ENCODE results near the gene FGF9. TPM values are rescaled to one million over a fixed set of nuclear protein-coding genes. Genes with fewer than 3 reads are reported as not detected.

The FGF9 gene
- total and polyA plus RNA-seq, 2 donors (not counting 1 experiment from before 2014, with no cell fraction given), result 0.13 to 3.0 TPM

DNA sequence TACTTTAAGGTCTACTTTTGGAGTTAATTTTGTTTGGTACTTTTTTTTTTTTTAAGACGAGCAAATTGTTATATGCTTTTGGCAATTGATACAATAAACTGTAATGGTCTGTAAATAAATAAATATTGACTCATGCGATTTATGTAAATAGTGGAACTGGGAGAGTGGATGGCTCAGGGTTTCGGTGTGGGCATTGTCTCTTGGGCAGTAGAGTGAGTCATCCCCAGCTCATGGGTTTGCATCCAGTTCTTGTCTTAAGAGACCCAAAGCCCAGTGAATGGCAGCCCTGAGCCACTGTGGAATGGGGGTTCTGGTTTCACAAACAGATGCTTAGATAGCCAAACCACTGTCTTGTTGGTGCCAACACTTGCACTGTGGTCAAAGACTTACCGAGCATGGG, 33.0 kb downstream of the FGF9 start:
- ChIA-PET CTCF (no interaction called here), POLR2A (no interaction called here)
- no peak overlapping the region for H3K4me3 Mint-ChIP-seq
- H3K79me2 ChIP-seq (ENCODE audit: control insufficient read depth, insufficient read depth, low read length), result no peaks in the 10 kb centered on the region
- ATAC-seq (ENCODE audit: low read depth), result no peak
- H2AFZ ChIP-seq (ENCODE audit: insufficient read depth, low read depth, low read length, poor library complexity, severe bottlenecking), result no peak overlapping the region
- H3K9me3 ChIP-seq (ENCODE audit: control extremely low read depth in 1 of 3, control insufficient read depth in 2 of 3, insufficient read depth in 1 of 3, low read length in 2 of 3), result no peaks in the 10 kb centered on the region
- no peaks in the 10 kb centered on the region for H3K9me3 Mint-ChIP-seq (ENCODE audit: insufficient read depth)
- H3K4me3 ChIP-seq (ENCODE audit: control extremely low read depth in 1 of 5, extremely low read depth in 1 of 5, insufficient read depth in 1 of 5, low read depth in 2 of 5, low read length in 4 of 5), result no peak overlapping the region
- TF ChIP-seq, protein P1, sequence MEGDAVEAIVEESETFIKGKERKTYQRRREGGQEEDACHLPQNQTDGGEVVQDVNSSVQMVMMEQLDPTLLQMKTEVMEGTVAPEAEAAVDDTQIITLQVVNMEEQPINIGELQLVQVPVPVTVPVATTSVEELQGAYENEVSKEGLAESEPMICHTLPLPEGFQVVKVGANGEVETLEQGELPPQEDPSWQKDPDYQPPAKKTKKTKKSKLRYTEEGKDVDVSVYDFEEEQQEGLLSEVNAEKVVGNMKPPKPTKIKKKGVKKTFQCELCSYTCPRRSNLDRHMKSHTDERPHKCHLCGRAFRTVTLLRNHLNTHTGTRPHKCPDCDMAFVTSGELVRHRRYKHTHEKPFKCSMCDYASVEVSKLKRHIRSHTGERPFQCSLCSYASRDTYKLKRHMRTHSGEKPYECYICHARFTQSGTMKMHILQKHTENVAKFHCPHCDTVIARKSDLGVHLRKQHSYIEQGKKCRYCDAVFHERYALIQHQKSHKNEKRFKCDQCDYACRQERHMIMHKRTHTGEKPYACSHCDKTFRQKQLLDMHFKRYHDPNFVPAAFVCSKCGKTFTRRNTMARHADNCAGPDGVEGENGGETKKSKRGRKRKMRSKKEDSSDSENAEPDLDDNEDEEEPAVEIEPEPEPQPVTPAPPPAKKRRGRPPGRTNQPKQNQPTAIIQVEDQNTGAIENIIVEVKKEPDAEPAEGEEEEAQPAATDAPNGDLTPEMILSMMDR (IDR thresholded peaks at IDR 0.05), result no peak
- TF ChIP-seq EZH2 (IDR thresholded peaks at IDR 0.05; ENCODE audit: borderline replicate concordance, insufficient read depth, low read depth, low read length, poor library complexity, severe bottlenecking), result no peak
- peaks cover 20% of the 10 kb centered on the region for H3K27me3 Mint-ChIP-seq
- no peaks in the 10 kb centered on the region for H4K20me1 ChIP-seq (ENCODE audit: control insufficient read depth, insufficient read depth, low read length, poor library complexity, severe bottlenecking)
- H3K4me1 ChIP-seq (ENCODE audit: control insufficient read depth in 2 of 2, insufficient read depth in 2 of 2, low read length in 2 of 2), result no peaks in the 10 kb centered on the region
- no peak overlapping the region for H3K27ac Mint-ChIP-seq
- H3K27ac ChIP-seq (ENCODE audit: low read length in 2 of 2), result no peak overlapping the region
- no peaks in the 10 kb centered on the region for H3K27me3 ChIP-seq (replicated peaks in 1 of 4; ENCODE audit: control extremely low read depth in 1 of 4, control insufficient read depth in 3 of 4, insufficient read depth in 4 of 4, low read length in 3 of 4)
- H3K4me2 ChIP-seq (replicated peaks; ENCODE audit: low read depth, low read length, poor library complexity, severe bottlenecking), result no peak overlapping the region
- no peak for DNase-seq
- H3K36me3 ChIP-seq (replicated peaks in 1 of 2; ENCODE audit: control extremely low read depth in 1 of 2, control insufficient read depth in 1 of 2, extremely low read depth in 1 of 2, insufficient read depth in 2 of 2, low read length in 1 of 2), result no peaks in the 10 kb centered on the region
- H3K4me1 Mint-ChIP-seq, result no peaks in the 10 kb centered on the region
- H3K9ac ChIP-seq (ENCODE audit: low read length), result no peak overlapping the region
- intact Hi-C loops (cut with micrococcal nuclease), result no loop called here
- WGBS (ENCODE audit: insufficient coverage), result 91% methylated on average over 3 of the region's 4 CpGs

DNA sequence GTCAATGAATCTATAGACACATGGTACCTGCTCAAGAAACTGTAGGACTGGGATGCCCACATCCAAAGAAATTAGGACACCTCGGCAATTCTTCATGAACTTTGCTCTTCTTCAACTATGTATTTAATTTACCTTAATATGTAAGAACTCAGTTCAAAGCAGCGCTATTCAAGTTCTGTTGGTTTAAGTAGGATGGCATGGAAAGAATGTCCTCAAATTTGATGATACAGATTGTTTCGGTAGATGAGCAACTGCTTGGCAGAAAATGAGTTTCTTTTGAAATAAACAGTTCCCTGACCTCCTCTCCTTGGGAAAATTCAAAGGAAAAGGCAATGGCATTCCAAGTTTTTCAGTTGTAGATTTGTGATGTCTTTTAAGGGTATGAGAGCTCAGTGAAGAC, 36.7 kb downstream of the FGF9 start:
- no peak for ATAC-seq (ENCODE audit: low read depth)

More for the DNA sequence above, 36.7 kb downstream of the FGF9 start:
- H3K9me3 Mint-ChIP-seq (ENCODE audit: insufficient read depth), result no peaks in the 10 kb centered on the region
- H3K27me3 Mint-ChIP-seq, result peaks cover 25% of the 10 kb centered on the region
- CTCF ChIA-PET, result no interaction called here
- H3K27me3 ChIP-seq (replicated peaks in 1 of 4; ENCODE audit: control extremely low read depth in 1 of 4, control insufficient read depth in 3 of 4, insufficient read depth in 4 of 4, low read length in 3 of 4), result peaks cover 0 to 6% (median under 1%) of the 10 kb centered on the region in 4 experiments
- no peak overlapping the region for H2AFZ ChIP-seq (ENCODE audit: insufficient read depth, low read depth, low read length, poor library complexity, severe bottlenecking)
- no peak overlapping the region for H3K4me2 ChIP-seq (replicated peaks; ENCODE audit: low read depth, low read length, poor library complexity, severe bottlenecking)
- H3K79me2 ChIP-seq (ENCODE audit: control insufficient read depth, insufficient read depth, low read length), result no peaks in the 10 kb centered on the region
- no peaks in the 10 kb centered on the region for H4K20me1 ChIP-seq (ENCODE audit: control insufficient read depth, insufficient read depth, low read length, poor library complexity, severe bottlenecking)
- no peak overlapping the region for H3K4me3 ChIP-seq (ENCODE audit: control extremely low read depth in 1 of 5, extremely low read depth in 1 of 5, insufficient read depth in 1 of 5, low read depth in 2 of 5, low read length in 4 of 5)
- no peak for DNase-seq
- no peak overlapping the region for H3K27ac ChIP-seq (ENCODE audit: low read length in 2 of 2)
- no peaks in the 10 kb centered on the region for H3K4me1 ChIP-seq (ENCODE audit: control insufficient read depth in 2 of 2, insufficient read depth in 2 of 2, low read length in 2 of 2)
- no peaks in the 10 kb centered on the region for H3K36me3 ChIP-seq (replicated peaks in 1 of 2; ENCODE audit: control extremely low read depth in 1 of 2, control insufficient read depth in 1 of 2, extremely low read depth in 1 of 2, insufficient read depth in 2 of 2, low read length in 1 of 2)
- intact Hi-C loops (cut with micrococcal nuclease), result no loop called here
- no peaks in the 10 kb centered on the region for H3K4me1 Mint-ChIP-seq
- no peak overlapping the region for H3K4me3 Mint-ChIP-seq
- H3K9me3 ChIP-seq (ENCODE audit: control extremely low read depth in 1 of 3, control insufficient read depth in 2 of 3, insufficient read depth in 1 of 3, low read length in 2 of 3), result peaks cover 0 to 5% (median 0%) of the 10 kb centered on the region in 3 donors
- H3K9ac ChIP-seq (ENCODE audit: low read length), result no peak overlapping the region
- H3K27ac Mint-ChIP-seq, result no peak overlapping the region
- WGBS (ENCODE audit: insufficient coverage), result 93% methylated on average over 2 of the region's 3 CpGs
- TF ChIP-seq, protein P1 (IDR thresholded peaks at IDR 0.05), result no peak
- no peak for TF ChIP-seq EZH2 (IDR thresholded peaks at IDR 0.05; ENCODE audit: borderline replicate concordance, insufficient read depth, low read depth, low read length, poor library complexity, severe bottlenecking)
- POLR2A ChIA-PET, result no interaction called here
